Ovary (tissue), 9 donors: ENCODE results near the gene PHC2. TPM values are rescaled to one million over a fixed set of nuclear protein-coding genes. Genes with fewer than 3 reads are reported as not detected.

ENCODE experiments used
- DNase-seq, 5 donors: peaks; one replicate each; pipeline ENCODE4 v3.0.0-alpha.2; 2019 to 2020
- H3K27ac ChIP-seq, 2 donors: fragments of 200-600 bp; one replicate each; pipeline versions ENCODE4 v1.5.1 to v1.8.0; 2019 to 2022
- H3K27me3 ChIP-seq: fragments of 200-600 bp; one replicate; pipeline ENCODE4 v1.8.0; 2022
- H3K36me3 ChIP-seq: fragments of 200-600 bp; sonication (generic); one replicate; pipeline ENCODE4 v1.5.1; 2019
- H3K4me1 ChIP-seq: one replicate; pipeline ENCODE4 v1.8.1; 2013; ENCODE audit warnings: mild to moderate bottlenecking, moderate library complexity; ENCODE audit not compliant: insufficient read depth
- H3K4me3 ChIP-seq: fragments of 200-600 bp; sonication (generic); one replicate; pipeline ENCODE4 v1.5.1; 2017
- H3K9me3 ChIP-seq, 2 donors: fragments of 200-600 bp in 1 of 2; sonication (generic) in 1 of 2; one replicate each; pipeline versions ENCODE4 v1.5.1 to v1.8.1; 2013 to 2019; ENCODE audit warnings: mild to moderate bottlenecking in 1 of 2, moderate library complexity in 1 of 2
- CTCF ChIP-seq, 3 donors: fragments of 450-650 bp in 2 of 3; fragments of 200-600 bp in 1 of 3; IDR thresholded peaks; one replicate each; pipeline versions ENCODE4 v1.5.1 to v1.8.0; 2016 to 2022; ENCODE audit warnings: antibody characterized with exemption in 3 of 3, mild to moderate bottlenecking in 1 of 3
- EP300 ChIP-seq: sonication (generic); formaldehyde crosslinking; IDR thresholded peaks from one replicate; pipeline ENCODE4 v1.6.1; 2017; ENCODE audit warnings: antibody characterized with exemption
- POLR2A ChIP-seq: fragments of 450-650 bp; IDR thresholded peaks from one replicate; pipeline ENCODE4 v1.6.1; 2017; ENCODE audit warnings: antibody characterized with exemption, mild to moderate bottlenecking, moderate library complexity
- WGBS, 3 donors: extraction: QIAGEN DNeasy Blood & Tissue Kit in 1 of 3; methylation state at CpG; one replicate each; pipeline versions ENCODE4 v1.1.5 to v1.1.7; 2013 to 2017; 5-methylcytosine and 5-hydroxymethylcytosine counted together
- intact Hi-C, 4 donors: fragments of 100-400 bp; cut with DNase I; formaldehyde crosslinking; loops; one replicate each; pipeline versions ENCODE4 v1.11.0 to v1.15.1; 2022 to 2023
- polyA plus RNA-seq, 2 donors: library from polyadenylated mRNA; stranded (reverse); fragments of 200-250 nt in 1 of 2; fragments of 350-450 nt in 1 of 2; fragmentation: Illumina TruSeq in 1 of 2; extraction: RNeasy Lipid Tissue Mini Kit (QIAGEN cat#74804) in 1 of 2; gene quantifications; one replicate each; pipeline ENCODE4 v1.2.3, GENCODE V29; 2013 to 2014
- total RNA-seq, 7 donors: library from RNA; depleted of rRNA in 2 of 7; stranded (reverse); fragments of >200 nt in 2 of 7; fragmentation: NEBNext Ultra II Directional in 3 of 7; extraction: Animal tissue kit (Norgen Biotek cat#: 25700) in 3 of 7; gene quantifications; one replicate each; pipeline versions ENCODE4 v1.1.0 to v1.2.4, GENCODE V29; 2016 to 2023
- donor health status: DM: no; HTN: no; CAD: no; lungs with moderate emphysema.
- donor health status: DM: no; HTN: no; CAD: no.
- donor health status: Bipolar disorder and iron deficiency.
- donor health status: DM: yes; HTN: yes; CAD: no.
- donor health status: DM: no; HTN: no; CAD: no.
- donor health status: DM: yes; HTN: yes; CAD: no.

Gene PHC2
- total and polyA plus RNA-seq, 9 donors: 52.3 to 101 (median 85.5) TPM

GRCh38 chr1:33305816-33306652, 124.9 kb downstream of the PHC2 start:
- H3K36me3 ChIP-seq: no peaks in the 10 kb centered on the region
- TF ChIP-seq POLR2A (no peak), CTCF (IDR thresholded peaks at IDR 0.05) (no peak), EP300 (no peak)
- intact Hi-C loops: no loop called here
- no peaks in the 10 kb centered on the region for H3K9me3 ChIP-seq
- no peak overlapping the region for H3K27ac ChIP-seq
- WGBS, 3 donors: 34 to 46% (median 35%) methylated on average over 20 of the region's 20 CpGs
- H3K4me3 ChIP-seq: peak overlapping the region; percentile 31
- H3K27me3 ChIP-seq: no peaks in the 10 kb centered on the region
- H3K4me1 ChIP-seq: peaks cover 8% of the 10 kb centered on the region
- peak in 2 of 5 donors; percentile 42 to 49 for DNase-seq

- peaks cover 8% of the 10 kb centered on the region for H3K4me1 ChIP-seq
- H3K27ac ChIP-seq: no peak overlapping the region
- no peak for DNase-seq
- 92 to 93% (median 93%) methylated on average over 5 of the region's 5 CpGs for WGBS, 3 donors
- no peaks in the 10 kb centered on the region for H3K9me3 ChIP-seq
- no peaks in the 10 kb centered on the region for H3K27me3 ChIP-seq
- H3K4me3 ChIP-seq: no peak overlapping the region
- no peaks in the 10 kb centered on the region for H3K36me3 ChIP-seq
- intact Hi-C loops: no loop called here
- no peak for TF ChIP-seq POLR2A
- no peak for TF ChIP-seq CTCF (IDR thresholded peaks at IDR 0.05)
- TF ChIP-seq EP300: no peak
These were observed 125.9 kb downstream of the PHC2 start for GRCh38 chr1:33305016-33305415.

GRCh38 chr1:33302325-33302724, 128.6 kb downstream of the PHC2 start:
- TF ChIP-seq CTCF (IDR thresholded peaks at IDR 0.05) (no peak), EP300 (no peak), POLR2A (no peak)
- Histone ChIP-seq H3K36me3 (no peaks in the 10 kb centered on the region), H3K4me1 (peaks cover 8% of the 10 kb centered on the region), H3K27ac (no peak overlapping the region), H3K4me3 (no peak overlapping the region), H3K9me3 (no peaks in the 10 kb centered on the region), H3K27me3 (no peaks in the 10 kb centered on the region)
- DNase-seq: no peak
- WGBS, 3 donors: 92 to 100% (median 100%) methylated on average over 1 of the region's 1 CpG
- intact Hi-C loops: no loop called here

GRCh38 chr1:33301273-33301984, 129.5 kb downstream of the PHC2 start:
- 71 to 83% (median 72%) methylated on average over 4 of the region's 4 CpGs for WGBS, 3 donors

More at GRCh38 chr1:33301273-33301984, 129.5 kb downstream of the PHC2 start:
- Histone ChIP-seq H3K4me1 (peaks cover 1% of the 10 kb centered on the region), H3K4me3 (no peak overlapping the region), H3K27ac (peak overlapping the region in 1 of 2 donors; percentile 4), H3K9me3 (no peaks in the 10 kb centered on the region), H3K27me3 (no peaks in the 10 kb centered on the region), H3K36me3 (no peaks in the 10 kb centered on the region)
- no peak for TF ChIP-seq EP300
- no peak for TF ChIP-seq POLR2A
- no peak for TF ChIP-seq CTCF (IDR thresholded peaks at IDR 0.05)
- intact Hi-C loops: no loop called here
- peak in 2 of 5 donors; percentile 29 to 30 for DNase-seq
